Measurements from ENCODE around the gene SH2D5.

The SH2D5 gene

GRCh38 chr1:20701446-20701845 is 31.1 kb downstream of the SH2D5 start (continued):
- TF ChIP-seq ZSCAN30 (tag by site-specific recombination; IDR thresholded peaks at IDR 0.05) = no peak
- TF ChIP-seq ZNF214 (tag by site-specific recombination; IDR thresholded peaks at IDR 0.05; ENCODE audit: borderline replicate concordance) = no peak
- TF ChIP-seq ZNF514 (tag by site-specific recombination; IDR thresholded peaks at IDR 0.05) = no peak
- TF ChIP-seq ZNF473 (tag by site-specific recombination; IDR thresholded peaks at IDR 0.05) = no peak

DNA sequence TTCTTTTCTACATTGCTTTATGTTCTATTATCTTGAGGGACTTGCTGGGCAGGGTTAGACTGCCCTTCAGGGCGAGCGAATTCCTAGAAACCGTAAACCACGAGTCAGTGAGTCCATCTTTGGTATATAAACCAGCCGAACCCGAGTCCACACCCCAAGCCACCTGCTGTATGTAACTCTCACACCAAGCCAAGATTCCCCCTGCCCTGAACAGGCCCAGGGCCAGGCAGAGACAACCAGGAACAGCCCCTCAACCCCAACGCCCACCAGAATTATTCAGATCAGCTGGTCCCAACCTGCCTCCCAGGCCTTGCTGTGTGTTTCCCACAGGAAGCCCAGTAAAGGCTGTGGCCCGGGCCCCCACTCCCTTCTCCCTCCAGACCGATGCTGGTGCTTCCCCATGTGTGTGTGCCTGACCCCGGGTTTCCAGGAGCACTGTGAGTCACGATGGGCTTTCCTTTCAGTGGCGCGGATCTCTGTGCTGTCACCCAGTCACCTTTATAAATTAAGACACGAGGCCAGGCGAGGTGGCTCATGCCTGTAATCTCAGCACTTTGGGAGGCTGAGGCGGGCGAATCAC is 31.8 kb downstream of the SH2D5 start:
- Histone ChIP-seq H3K27ac (ENCODE audit: extremely low read depth, low read depth, low read length) (no peak overlapping the region), H3K36me3 (ENCODE audit: control insufficient read depth in 2 of 2, insufficient read depth in 1 of 2, low read length in 2 of 2) (peaks cover 0 to 9% of the 10 kb centered on the region in 2 experiments; a peak in 1 of 3 replicates), H3K4me3 (ENCODE audit: low read depth, low read length) (no peak overlapping the region), H3K4me1 (ENCODE audit: control insufficient read depth, insufficient read depth, low read length) (no peaks in the 10 kb centered on the region), H3K9me3 (ENCODE audit: control insufficient read depth, insufficient read depth, low read depth, low read length) (no peaks in the 10 kb centered on the region)
- ChIA-PET CTCF (interaction anchor here (0.6 to 0.7 kb wide), 2 partner anchors 24 to 636 kb away, joined by 3 to 4 read pairs; no protein-coding TSS in a partner anchor), POLR2A (interaction anchor here (0.6 kb wide), 1 partner anchor 56 kb away, joined by 4 read pairs; no protein-coding TSS in a partner anchor)
- TF ChIP-seq SP7 (tag by site-specific recombination; IDR thresholded peaks at IDR 0.05) (no peak), ZNF184 (tag by site-specific recombination; IDR thresholded peaks at IDR 0.05) (no peak), ZFP41 (tag by site-specific recombination; IDR thresholded peaks at IDR 0.05; ENCODE audit: borderline replicate concordance) (no peak), ZEB2 (tag by site-specific recombination; IDR thresholded peaks at IDR 0.05) (no peak), ZSCAN23 (tag by site-specific recombination; IDR thresholded peaks at IDR 0.05) (no peak)

DNA sequence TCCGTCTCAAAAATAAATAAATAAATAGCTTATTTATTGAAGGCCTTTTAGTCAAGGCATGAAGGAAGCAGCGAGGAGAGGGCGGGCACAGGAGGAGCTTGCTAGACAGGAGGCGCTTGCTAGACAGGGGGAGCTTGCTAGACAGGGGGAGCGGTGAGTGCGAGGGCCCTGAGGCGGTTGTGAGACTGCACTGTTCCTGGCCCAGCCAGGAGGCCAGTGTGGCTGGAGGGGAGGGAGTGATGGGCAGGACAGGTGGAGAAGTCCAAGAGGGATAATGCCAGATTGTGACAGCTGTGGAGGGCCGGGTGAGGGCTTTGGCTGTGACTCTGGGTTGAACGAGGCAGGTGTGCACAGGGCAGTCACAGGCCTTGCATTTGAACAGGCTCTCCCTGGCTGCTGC is 32.9 kb downstream of the SH2D5 start:
- H3K4me3 ChIP-seq (ENCODE audit: low read depth, low read length) = no peak overlapping the region
- TF ChIP-seq ZNF423 (tag by site-specific recombination; IDR thresholded peaks at IDR 0.05) (no peak), ZNF157 (tag by site-specific recombination; IDR thresholded peaks at IDR 0.05) (no peak), ZNF677 (tag by site-specific recombination; IDR thresholded peaks at IDR 0.05) (no peak), ZNF146 (tag by site-specific recombination; IDR thresholded peaks at IDR 0.05) (no peak), ZBTB17 (tag by site-specific recombination; IDR thresholded peaks at IDR 0.05) (no peak), ZNF114 (tag by site-specific recombination; IDR thresholded peaks at IDR 0.05) (no peak), EGR2 (tag by site-specific recombination; IDR thresholded peaks at IDR 0.05; ENCODE audit: low read depth) (no peak), KLF1 (tag by site-specific recombination; IDR thresholded peaks at IDR 0.05) (no peak)
- TF ChIP-seq, protein P1, sequence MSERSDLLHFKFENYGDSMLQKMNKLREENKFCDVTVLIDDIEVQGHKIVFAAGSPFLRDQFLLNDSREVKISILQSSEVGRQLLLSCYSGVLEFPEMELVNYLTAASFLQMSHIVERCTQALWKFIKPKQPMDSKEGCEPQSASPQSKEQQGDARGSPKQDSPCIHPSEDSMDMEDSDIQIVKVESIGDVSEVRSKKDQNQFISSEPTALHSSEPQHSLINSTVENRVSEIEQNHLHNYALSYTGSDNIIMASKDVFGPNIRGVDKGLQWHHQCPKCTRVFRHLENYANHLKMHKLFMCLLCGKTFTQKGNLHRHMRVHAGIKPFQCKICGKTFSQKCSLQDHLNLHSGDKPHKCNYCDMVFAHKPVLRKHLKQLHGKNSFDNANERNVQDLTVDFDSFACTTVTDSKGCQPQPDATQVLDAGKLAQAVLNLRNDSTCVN (tag by site-specific recombination; optimal IDR thresholded peaks at IDR 0.05) = no peak
- TF ChIP-seq, protein P2, sequence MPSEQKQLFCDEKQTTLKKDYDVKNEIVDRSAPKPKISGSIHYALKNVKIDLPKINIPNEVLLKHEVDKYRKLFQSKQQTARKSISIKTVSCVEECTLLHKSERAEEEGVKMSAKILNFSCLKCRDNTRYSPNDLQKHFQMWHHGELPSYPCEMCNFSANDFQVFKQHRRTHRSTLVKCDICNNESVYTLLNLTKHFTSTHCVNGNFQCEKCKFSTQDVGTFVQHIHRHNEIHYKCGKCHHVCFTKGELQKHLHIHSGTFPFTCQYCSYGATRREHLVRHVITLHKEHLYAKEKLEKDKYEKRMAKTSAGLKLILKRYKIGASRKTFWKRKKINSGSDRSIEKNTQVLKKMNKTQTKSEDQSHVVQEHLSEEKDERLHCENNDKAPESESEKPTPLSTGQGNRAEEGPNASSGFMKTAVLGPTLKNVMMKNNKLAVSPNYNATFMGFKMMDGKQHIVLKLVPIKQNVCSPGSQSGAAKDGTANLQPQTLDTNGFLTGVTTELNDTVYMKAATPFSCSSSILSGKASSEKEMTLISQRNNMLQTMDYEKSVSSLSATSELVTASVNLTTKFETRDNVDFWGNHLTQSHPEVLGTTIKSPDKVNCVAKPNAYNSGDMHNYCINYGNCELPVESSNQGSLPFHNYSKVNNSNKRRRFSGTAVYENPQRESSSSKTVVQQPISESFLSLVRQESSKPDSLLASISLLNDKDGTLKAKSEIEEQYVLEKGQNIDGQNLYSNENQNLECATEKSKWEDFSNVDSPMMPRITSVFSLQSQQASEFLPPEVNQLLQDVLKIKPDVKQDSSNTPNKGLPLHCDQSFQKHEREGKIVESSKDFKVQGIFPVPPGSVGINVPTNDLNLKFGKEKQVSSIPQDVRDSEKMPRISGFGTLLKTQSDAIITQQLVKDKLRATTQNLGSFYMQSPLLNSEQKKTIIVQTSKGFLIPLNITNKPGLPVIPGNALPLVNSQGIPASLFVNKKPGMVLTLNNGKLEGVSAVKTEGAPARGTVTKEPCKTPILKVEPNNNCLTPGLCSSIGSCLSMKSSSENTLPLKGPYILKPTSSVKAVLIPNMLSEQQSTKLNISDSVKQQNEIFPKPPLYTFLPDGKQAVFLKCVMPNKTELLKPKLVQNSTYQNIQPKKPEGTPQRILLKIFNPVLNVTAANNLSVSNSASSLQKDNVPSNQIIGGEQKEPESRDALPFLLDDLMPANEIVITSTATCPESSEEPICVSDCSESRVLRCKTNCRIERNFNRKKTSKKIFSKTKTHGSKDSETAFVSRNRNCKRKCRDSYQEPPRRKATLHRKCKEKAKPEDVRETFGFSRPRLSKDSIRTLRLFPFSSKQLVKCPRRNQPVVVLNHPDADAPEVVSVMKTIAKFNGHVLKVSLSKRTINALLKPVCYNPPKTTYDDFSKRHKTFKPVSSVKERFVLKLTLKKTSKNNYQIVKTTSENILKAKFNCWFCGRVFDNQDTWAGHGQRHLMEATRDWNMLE (tag by site-specific recombination; conservative IDR thresholded peaks at IDR 0.05; ENCODE audit: low read depth) = no peak
- CTCF ChIA-PET = interaction anchor here (4.9 kb wide), 1 partner anchor 496 kb away, joined by 63 read pairs; no protein-coding TSS in a partner anchor
- no peaks in the 10 kb centered on the region for H3K4me1 ChIP-seq (ENCODE audit: control insufficient read depth, insufficient read depth, low read length)
- POLR2A ChIA-PET = interaction anchor here (0.5 to 1.8 kb wide), 2 partner anchors 35 to 87 kb away, joined by 4 to 7 read pairs; no protein-coding TSS in a partner anchor
- no peaks in the 10 kb centered on the region for H3K9me3 ChIP-seq (ENCODE audit: control insufficient read depth, insufficient read depth, low read depth, low read length)
- peaks cover 0 to 4% of the 10 kb centered on the region in 2 experiments; a peak in 2 of 3 replicates for H3K36me3 ChIP-seq (ENCODE audit: control insufficient read depth in 2 of 2, insufficient read depth in 1 of 2, low read length in 2 of 2)
- H3K27ac ChIP-seq (ENCODE audit: extremely low read depth, low read depth, low read length) = no peak overlapping the region
